Measurements from ENCODE around the gene MLC1.

The MLC1 gene

DNA sequence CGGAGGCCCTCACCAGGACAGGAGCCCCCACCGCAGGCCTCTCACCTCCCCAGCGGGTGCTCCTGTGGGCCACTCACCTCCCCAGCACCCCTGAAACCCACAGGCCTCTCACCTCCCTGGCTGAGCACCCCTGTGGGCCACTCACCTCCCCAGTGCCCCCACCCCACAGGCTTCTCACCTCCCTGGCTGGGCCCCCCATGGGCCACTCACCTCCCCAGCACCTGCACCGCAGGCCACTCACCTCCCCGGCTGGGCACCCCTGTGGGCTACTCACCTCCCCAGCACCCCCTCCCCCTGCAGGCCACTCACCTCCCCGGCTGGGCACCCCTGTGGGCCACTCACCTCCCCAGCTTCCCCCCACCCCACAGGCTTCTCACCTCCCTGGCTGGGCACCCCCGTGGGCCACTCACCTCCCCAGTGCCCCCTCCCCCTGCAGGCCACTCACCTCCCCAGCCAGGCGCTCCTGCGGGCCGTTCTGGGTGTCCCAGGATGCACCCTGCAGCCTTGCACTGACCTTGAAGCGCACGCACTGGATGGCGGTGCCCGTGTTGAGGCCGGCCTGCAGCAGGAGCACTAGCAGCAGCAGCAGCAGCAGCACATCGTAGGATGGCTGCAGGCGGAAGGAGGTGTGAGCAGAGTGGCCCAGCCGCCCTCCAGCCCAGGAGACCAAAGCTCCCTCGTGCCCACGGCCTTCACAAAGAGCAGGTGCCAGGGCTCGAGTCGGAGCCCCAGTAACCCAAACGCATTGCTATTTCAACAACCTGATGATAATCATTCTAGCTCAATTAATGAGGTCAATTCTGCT is 21.4 kb downstream of the MLC1 start:
- H3K27ac ChIP-seq (ENCODE audit: poor library complexity, severe bottlenecking): no peak overlapping the region
- TF ChIP-seq CTCF (IDR thresholded peaks at IDR 0.05; ENCODE audit: poor library complexity, severe bottlenecking): no peak
- peaks cover 14% of the 10 kb centered on the region for H3K27me3 ChIP-seq (ENCODE audit: insufficient read depth, poor library complexity, severe bottlenecking)
- no peaks in the 10 kb centered on the region for H3K9me3 ChIP-seq (ENCODE audit: severe bottlenecking)
- H3K4me3 ChIP-seq (ENCODE audit: severe bottlenecking): no peak overlapping the region
- H3K4me1 ChIP-seq (ENCODE audit: insufficient read depth, poor library complexity, severe bottlenecking): no peaks in the 10 kb centered on the region
- ATAC-seq (ENCODE audit: low read depth) (no peak), DNase-seq (ENCODE audit: low spot score) (peak; percentile 56)
- H3K36me3 ChIP-seq (ENCODE audit: low read depth): no peaks in the 10 kb centered on the region

- ATAC-seq (ENCODE audit: low read depth) (no peak), DNase-seq (ENCODE audit: low spot score) (no peak)
- Histone ChIP-seq H3K4me3 (ENCODE audit: severe bottlenecking) (no peak overlapping the region), H3K27me3 (ENCODE audit: insufficient read depth, poor library complexity, severe bottlenecking) (peaks cover 22% of the 10 kb centered on the region), H3K9me3 (ENCODE audit: severe bottlenecking) (no peaks in the 10 kb centered on the region), H3K27ac (ENCODE audit: poor library complexity, severe bottlenecking) (no peak overlapping the region), H3K4me1 (ENCODE audit: insufficient read depth, poor library complexity, severe bottlenecking) (no peaks in the 10 kb centered on the region), H3K36me3 (ENCODE audit: low read depth) (no peaks in the 10 kb centered on the region)
- no peak for TF ChIP-seq CTCF (IDR thresholded peaks at IDR 0.05; ENCODE audit: poor library complexity, severe bottlenecking)
Observed at GRCh38 chr22:50062509-50063135, 22.6 kb downstream of the MLC1 start.

DNA sequence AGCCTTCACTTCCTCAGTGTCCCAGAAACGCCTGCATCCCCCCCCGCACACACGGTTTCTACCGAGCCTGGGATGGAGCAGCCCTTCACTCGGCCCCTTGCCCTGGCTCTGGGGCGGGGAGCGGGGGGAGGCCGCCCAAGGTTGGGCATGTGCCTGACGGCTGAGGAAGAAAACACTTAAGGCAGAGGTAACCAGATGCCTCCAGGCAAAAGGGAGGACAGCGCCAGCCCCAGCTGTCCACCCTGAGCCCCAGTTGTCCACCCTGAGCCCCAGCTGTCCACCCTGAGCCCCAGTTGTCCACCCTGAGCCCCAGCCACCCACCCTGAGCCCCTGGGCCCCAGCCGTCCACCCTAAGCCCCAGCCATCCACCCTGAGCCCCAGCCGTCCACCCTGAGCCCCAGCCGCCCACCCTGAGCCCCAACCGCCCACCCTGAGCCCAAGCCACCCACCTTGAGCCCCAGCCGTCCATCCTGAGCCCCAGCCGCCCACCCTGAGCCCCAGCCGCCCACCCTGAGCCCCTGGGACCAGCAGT is 23.3 kb downstream of the MLC1 start:
- Histone ChIP-seq H3K27ac (ENCODE audit: poor library complexity, severe bottlenecking) (no peak overlapping the region), H3K4me3 (ENCODE audit: severe bottlenecking) (no peak overlapping the region), H3K9me3 (ENCODE audit: severe bottlenecking) (no peaks in the 10 kb centered on the region), H3K4me1 (ENCODE audit: insufficient read depth, poor library complexity, severe bottlenecking) (no peaks in the 10 kb centered on the region), H3K27me3 (ENCODE audit: insufficient read depth, poor library complexity, severe bottlenecking) (peaks cover 22% of the 10 kb centered on the region), H3K36me3 (ENCODE audit: low read depth) (no peaks in the 10 kb centered on the region)
- ATAC-seq (ENCODE audit: low read depth): no peak
- TF ChIP-seq CTCF (IDR thresholded peaks at IDR 0.05; ENCODE audit: poor library complexity, severe bottlenecking): no peak
- no peak for DNase-seq (ENCODE audit: low spot score)

DNA sequence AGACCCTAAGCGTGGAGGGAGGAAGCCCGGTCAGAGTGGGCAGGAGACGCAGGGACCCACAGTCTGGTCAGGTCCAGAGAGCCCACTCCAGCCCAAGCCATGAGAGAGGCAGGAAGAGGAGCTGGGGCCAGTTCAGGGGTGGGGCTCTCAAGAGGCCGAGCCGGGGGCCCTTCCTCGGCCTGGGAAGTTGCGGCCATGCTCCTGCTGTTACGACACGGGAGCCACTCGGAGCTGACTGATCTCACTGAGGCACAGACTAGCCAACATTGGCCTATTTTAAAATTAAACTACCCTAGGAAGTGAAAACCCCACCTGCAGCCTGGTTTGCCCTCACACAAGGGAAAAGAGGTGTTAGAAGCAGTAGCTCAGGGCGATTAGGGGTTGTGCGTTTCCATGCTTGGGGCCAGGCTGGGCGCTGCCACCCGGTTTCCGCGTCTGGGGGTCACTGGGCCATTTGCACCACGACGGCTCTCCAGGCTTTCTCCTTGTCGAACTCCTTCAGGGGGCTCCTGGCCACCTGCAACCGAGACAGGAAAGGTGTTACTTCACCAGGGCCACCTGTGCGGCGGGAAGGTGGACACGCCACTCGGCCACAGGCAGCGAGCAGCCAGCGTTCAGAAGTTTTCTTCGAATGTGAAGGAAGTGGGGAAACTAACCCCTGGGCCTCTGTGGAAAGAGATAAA is 23.9 kb downstream of the MLC1 start:
- ATAC-seq (ENCODE audit: low read depth): no peak
- no peak for TF ChIP-seq CTCF (IDR thresholded peaks at IDR 0.05; ENCODE audit: poor library complexity, severe bottlenecking)
- peaks cover 22% of the 10 kb centered on the region for H3K27me3 ChIP-seq (ENCODE audit: insufficient read depth, poor library complexity, severe bottlenecking)

More for the DNA sequence above, 23.9 kb downstream of the MLC1 start:
- H3K36me3 ChIP-seq (ENCODE audit: low read depth): no peaks in the 10 kb centered on the region
- no peaks in the 10 kb centered on the region for H3K4me1 ChIP-seq (ENCODE audit: insufficient read depth, poor library complexity, severe bottlenecking)
- H3K27ac ChIP-seq (ENCODE audit: poor library complexity, severe bottlenecking): no peak overlapping the region
- no peak for DNase-seq (ENCODE audit: low spot score)
- H3K9me3 ChIP-seq (ENCODE audit: severe bottlenecking): no peaks in the 10 kb centered on the region
- H3K4me3 ChIP-seq (ENCODE audit: severe bottlenecking): no peak overlapping the region

All from RWPE2 (cell line).